Measurements from ENCODE around the gene ITGA1. TPM values are rescaled to one million over a fixed set of nuclear protein-coding genes. Genes with fewer than 3 reads are reported as not detected.

Gene ITGA1
- total and polyA plus RNA-seq, 9 donors, result 4.9 to 41.2 (median 14.7) TPM

GRCh38 chr5:53002491-53002890, 214.8 kb downstream of the ITGA1 start:
- WGBS, 3 donors, result 56 to 74% (median 74%) methylated on average over 1 of the region's 1 CpG
- H3K27ac ChIP-seq, result no peak overlapping the region
- H3K4me3 ChIP-seq, result no peak overlapping the region
- intact Hi-C loops (cut with DNase I), result no loop called here
- H3K27me3 ChIP-seq, result no peaks in the 10 kb centered on the region
- DNase-seq, result no peak
- H3K4me1 ChIP-seq (ENCODE audit: insufficient read depth), result no peaks in the 10 kb centered on the region
- TF ChIP-seq, protein P1, sequence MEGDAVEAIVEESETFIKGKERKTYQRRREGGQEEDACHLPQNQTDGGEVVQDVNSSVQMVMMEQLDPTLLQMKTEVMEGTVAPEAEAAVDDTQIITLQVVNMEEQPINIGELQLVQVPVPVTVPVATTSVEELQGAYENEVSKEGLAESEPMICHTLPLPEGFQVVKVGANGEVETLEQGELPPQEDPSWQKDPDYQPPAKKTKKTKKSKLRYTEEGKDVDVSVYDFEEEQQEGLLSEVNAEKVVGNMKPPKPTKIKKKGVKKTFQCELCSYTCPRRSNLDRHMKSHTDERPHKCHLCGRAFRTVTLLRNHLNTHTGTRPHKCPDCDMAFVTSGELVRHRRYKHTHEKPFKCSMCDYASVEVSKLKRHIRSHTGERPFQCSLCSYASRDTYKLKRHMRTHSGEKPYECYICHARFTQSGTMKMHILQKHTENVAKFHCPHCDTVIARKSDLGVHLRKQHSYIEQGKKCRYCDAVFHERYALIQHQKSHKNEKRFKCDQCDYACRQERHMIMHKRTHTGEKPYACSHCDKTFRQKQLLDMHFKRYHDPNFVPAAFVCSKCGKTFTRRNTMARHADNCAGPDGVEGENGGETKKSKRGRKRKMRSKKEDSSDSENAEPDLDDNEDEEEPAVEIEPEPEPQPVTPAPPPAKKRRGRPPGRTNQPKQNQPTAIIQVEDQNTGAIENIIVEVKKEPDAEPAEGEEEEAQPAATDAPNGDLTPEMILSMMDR (IDR thresholded peaks at IDR 0.05), result no peak
- TF ChIP-seq EP300 (IDR thresholded peaks at IDR 0.05), result no peak
- no peak for TF ChIP-seq POLR2A (IDR thresholded peaks at IDR 0.05)
- no peaks in the 10 kb centered on the region for H3K9me3 ChIP-seq
- H3K36me3 ChIP-seq, result no peaks in the 10 kb centered on the region

GRCh38 chr5:53003144-53003543, 215.4 kb downstream of the ITGA1 start:
- H3K27ac ChIP-seq, result no peak overlapping the region
- 87 to 100% (median 92%) methylated on average over 1 of the region's 1 CpG for WGBS, 3 donors
- no peaks in the 10 kb centered on the region for H3K27me3 ChIP-seq
- H3K4me1 ChIP-seq (ENCODE audit: insufficient read depth), result no peaks in the 10 kb centered on the region
- no peaks in the 10 kb centered on the region for H3K36me3 ChIP-seq
- intact Hi-C loops (cut with DNase I), result no loop called here
- H3K9me3 ChIP-seq, result no peaks in the 10 kb centered on the region
- TF ChIP-seq EP300 (IDR thresholded peaks at IDR 0.05) (no peak), POLR2A (IDR thresholded peaks at IDR 0.05) (no peak)
- TF ChIP-seq, protein P1 (IDR thresholded peaks at IDR 0.05), result no peak
- H3K4me3 ChIP-seq, result no peak overlapping the region
- DNase-seq, result no peak

DNA sequence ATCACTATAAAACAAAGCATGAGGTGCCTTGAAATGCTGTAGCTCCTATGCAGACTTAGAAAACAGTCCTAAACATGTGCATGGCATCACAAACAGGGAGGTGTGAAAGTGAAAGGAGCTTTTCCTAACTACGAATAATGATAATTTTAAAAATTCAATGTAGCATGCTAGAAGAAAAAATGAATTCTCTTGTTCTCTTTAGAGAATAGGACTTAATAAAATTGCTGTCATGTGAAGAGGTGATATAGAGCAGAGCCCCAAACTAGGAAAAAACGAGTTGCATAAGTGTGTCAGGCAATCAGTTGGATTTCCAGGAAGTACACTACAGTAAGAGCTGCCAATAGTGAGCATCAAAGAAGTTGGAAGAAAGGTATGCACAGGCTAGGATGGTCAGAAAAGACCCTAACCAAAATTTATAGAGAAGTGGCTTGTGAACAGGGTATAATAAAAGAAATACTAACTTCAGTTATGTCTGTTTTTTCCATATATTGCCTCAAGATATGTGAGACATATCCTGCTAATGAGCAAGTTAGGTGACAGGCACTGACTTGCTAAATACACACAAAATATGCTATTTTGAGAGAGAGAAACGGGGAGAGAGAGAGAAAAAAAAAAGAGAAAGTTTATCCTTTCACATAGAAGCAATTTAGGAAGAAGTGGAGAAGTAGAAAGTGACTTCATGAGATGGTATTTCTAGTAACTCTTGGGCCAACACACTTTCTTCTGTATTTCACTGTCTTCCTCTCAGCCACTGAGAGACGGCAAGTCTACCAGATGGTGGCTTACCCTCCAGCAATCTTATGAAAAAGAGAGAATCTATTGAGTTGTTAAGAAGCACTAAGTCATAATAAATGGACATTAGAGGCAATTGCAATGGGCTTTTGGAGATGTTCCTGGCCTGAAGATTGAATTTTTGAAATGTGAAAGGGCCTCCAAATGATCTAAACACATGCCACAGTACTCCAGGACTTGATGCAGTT, 219.5 kb downstream of the ITGA1 start:
- H3K36me3 ChIP-seq, result no peaks in the 10 kb centered on the region
- no peaks in the 10 kb centered on the region for H3K27me3 ChIP-seq
- TF ChIP-seq POLR2A (IDR thresholded peaks at IDR 0.05) (no peak), EP300 (IDR thresholded peaks at IDR 0.05) (no peak)
- TF ChIP-seq, protein P1 (IDR thresholded peaks at IDR 0.05), result no peak
- DNase-seq, result no peak
- no peak overlapping the region for H3K27ac ChIP-seq
- no peak overlapping the region for H3K4me3 ChIP-seq
- intact Hi-C loops (cut with DNase I), result no loop called here
- WGBS, 3 donors, result 42 to 45% (median 44%) methylated on average over 4 of the region's 4 CpGs
- H3K4me1 ChIP-seq (ENCODE audit: insufficient read depth), result no peaks in the 10 kb centered on the region
- H3K9me3 ChIP-seq, result no peaks in the 10 kb centered on the region

DNA sequence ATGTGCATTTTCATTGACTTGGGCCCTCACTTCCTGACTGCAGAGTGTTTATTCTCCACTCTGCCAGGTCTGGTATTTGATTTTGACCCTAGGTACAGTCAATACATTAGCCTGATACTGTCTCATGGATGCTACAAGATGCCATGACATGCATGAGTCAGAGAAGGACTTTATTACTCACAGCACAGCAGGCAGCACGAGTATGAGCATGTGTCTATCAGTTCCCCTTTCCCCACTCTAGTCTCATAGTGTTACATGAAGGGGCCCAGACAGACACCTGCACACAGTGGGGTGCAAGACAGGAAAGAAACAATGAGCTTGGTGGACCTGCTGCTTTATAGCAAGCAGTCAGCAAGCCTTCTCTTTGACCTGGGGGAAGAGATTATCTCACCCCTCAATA, 221.0 kb downstream of the ITGA1 start:
- Histone ChIP-seq H3K9me3 (no peaks in the 10 kb centered on the region), H3K4me1 (ENCODE audit: insufficient read depth) (no peaks in the 10 kb centered on the region), H3K4me3 (no peak overlapping the region), H3K36me3 (no peaks in the 10 kb centered on the region), H3K27ac (no peak overlapping the region), H3K27me3 (no peaks in the 10 kb centered on the region)
- no peak for DNase-seq
- TF ChIP-seq EP300 (IDR thresholded peaks at IDR 0.05), result no peak
- TF ChIP-seq, protein P1 (IDR thresholded peaks at IDR 0.05), result no peak
- 80 to 87% (median 85%) methylated on average over 1 of the region's 1 CpG for WGBS, 3 donors
- intact Hi-C loops (cut with DNase I), result no loop called here

Small RNA genes within 50 kb of the gene (small RNA-seq; reads per million reads assigned to genes)
- gene B3GNTL1P1, result not detected

Other genes starting within 250 kb of the ITGA1 start
- 10 to 100 TPM in 6 of 7 donors, 1 to 10 TPM in 1; 7.9 to 19.0 (median 11.8) TPM for gene PELO, start within 50 bp of the ITGA1 start, total RNA-seq
- 10 to 100 TPM in 1 of 2 donors, 1 to 10 TPM in 1; 6.3 to 18.4 TPM for gene PELO, start within 50 bp of the ITGA1 start, polyA plus RNA-seq
- 1 to 10 TPM in 6 of 7 donors, under 1 TPM in 1; 0.36 to 2.9 (median 1.7) TPM for gene ITGA2, start 201.4 kb downstream of the ITGA1 start, total RNA-seq
- gene ITGA2, start 201.4 kb downstream of the ITGA1 start, polyA plus RNA-seq, result 1 to 10 TPM in 1 of 2 donors, under 1 TPM in 1; 0.86 to 8.4 TPM